Hepatocyte (in vitro differentiated cells): ENCODE results near the gene HBD. TPM values are rescaled to one million over a fixed set of nuclear protein-coding genes. Genes with fewer than 3 reads are reported as not detected.

ENCODE experiments used
- DNase-seq: peaks from one replicate; pipeline ENCODE4 v3.0.0-alpha.2; 2016; ENCODE audit warnings: low spot score
- H2AFZ ChIP-seq: fragments of 200-600 bp; sonication (generic); 2 replicates; pipeline ENCODE4 v1.6.0; 2016; ENCODE audit warnings: antibody characterized with exemption, mild to moderate bottlenecking
- H3K27ac ChIP-seq: fragments of 200-600 bp; sonication (generic); 2 replicates; pipeline ENCODE4 v1.5.1; 2016; ENCODE audit warnings: mild to moderate bottlenecking
- H3K27me3 ChIP-seq: fragments of 200-600 bp; sonication (generic); 2 replicates; pipeline ENCODE4 v1.6.1; 2016
- H3K36me3 ChIP-seq: fragments of 200-600 bp; sonication (generic); replicated peaks from 2 replicates; pipeline ENCODE4 v1.5.1; 2016; ENCODE audit warnings: low read depth; ENCODE audit not compliant: insufficient read depth
- H3K4me1 ChIP-seq: fragments of 200-600 bp; sonication (generic); 2 replicates; pipeline ENCODE4 v1.5.1; 2016; ENCODE audit warnings: mild to moderate bottlenecking, moderate library complexity; ENCODE audit not compliant: insufficient read depth
- H3K4me2 ChIP-seq: fragments of 200-600 bp; sonication (generic); 2 replicates; pipeline ENCODE4 v1.6.0; 2016
- H3K4me3 ChIP-seq: fragments of 200-600 bp; sonication (generic); 2 replicates; pipeline ENCODE4 v1.5.1; 2016; ENCODE audit warnings: mild to moderate bottlenecking
- H3K79me2 ChIP-seq: fragments of 200-600 bp; sonication (generic); 2 replicates; pipeline ENCODE4 v1.6.0; 2017; ENCODE audit warnings: mild to moderate bottlenecking
- H3K9me2 ChIP-seq: fragments of 200-600 bp; sonication (generic); replicated peaks from 2 replicates; pipeline ENCODE4 v1.6.0; 2017; ENCODE audit warnings: mild to moderate bottlenecking; ENCODE audit not compliant: insufficient read depth
- H3K9me3 ChIP-seq: fragments of 200-600 bp; sonication (generic); 2 replicates; pipeline ENCODE4 v1.5.1; 2016; ENCODE audit warnings: low read depth, mild to moderate bottlenecking
- H4K20me1 ChIP-seq: fragments of 200-600 bp; sonication (generic); 2 replicates; pipeline ENCODE4 v1.6.0; 2016; ENCODE audit warnings: mild to moderate bottlenecking; ENCODE audit not compliant: insufficient read depth, poor library complexity, severe bottlenecking
- EZH2 ChIP-seq: fragments of 200-600 bp; sonication (generic); IDR thresholded peaks from 2 replicates; pipeline ENCODE4 v1.6.1; 2016; ENCODE audit warnings: antibody characterized with exemption, mild to moderate bottlenecking, borderline replicate concordance
- EZH2phosphoT487 ChIP-seq: fragments of 200-600 bp; sonication (generic); IDR thresholded peaks from one replicate; pipeline ENCODE4 v1.6.1; 2018; ENCODE audit warnings: antibody characterized with exemption, mild to moderate bottlenecking, low read depth, moderate library complexity; ENCODE audit not compliant: unreplicated experiment, severe bottlenecking
- WGBS: methylation state at CpG from one replicate; pipeline ENCODE4 v1.1.6; 2016; ENCODE audit warnings: low lambda C conversion rate; ENCODE audit errors: missing lambda C conversion rate; 5-methylcytosine and 5-hydroxymethylcytosine counted together
- polyA plus RNA-seq: library from polyadenylated mRNA; unstranded; fragments of >200 nt; fragmentation: Nextera tagmentation; extraction: Ambion mirVana; gene quantifications from 2 replicates; pipeline ENCODE4 v1.2.1, GENCODE V29; 2016
- total RNA-seq: library from RNA; depleted of rRNA; stranded (reverse); fragments of >200 nt; gene quantifications from 2 replicates; pipeline ENCODE4 v1.2.3, GENCODE V29; 2014
- TF ChIP-seq, protein P1 (sequence below): fragments of 200-600 bp; sonication (generic); IDR thresholded peaks from 2 replicates; pipeline ENCODE4 v1.5.1; 2016; ENCODE audit warnings: antibody characterized with exemption, mild to moderate bottlenecking; ENCODE audit not compliant: poor library complexity

The HBD gene
- total and polyA plus RNA-seq, 2 experiments from 2014 or later, result not detected

DNA sequence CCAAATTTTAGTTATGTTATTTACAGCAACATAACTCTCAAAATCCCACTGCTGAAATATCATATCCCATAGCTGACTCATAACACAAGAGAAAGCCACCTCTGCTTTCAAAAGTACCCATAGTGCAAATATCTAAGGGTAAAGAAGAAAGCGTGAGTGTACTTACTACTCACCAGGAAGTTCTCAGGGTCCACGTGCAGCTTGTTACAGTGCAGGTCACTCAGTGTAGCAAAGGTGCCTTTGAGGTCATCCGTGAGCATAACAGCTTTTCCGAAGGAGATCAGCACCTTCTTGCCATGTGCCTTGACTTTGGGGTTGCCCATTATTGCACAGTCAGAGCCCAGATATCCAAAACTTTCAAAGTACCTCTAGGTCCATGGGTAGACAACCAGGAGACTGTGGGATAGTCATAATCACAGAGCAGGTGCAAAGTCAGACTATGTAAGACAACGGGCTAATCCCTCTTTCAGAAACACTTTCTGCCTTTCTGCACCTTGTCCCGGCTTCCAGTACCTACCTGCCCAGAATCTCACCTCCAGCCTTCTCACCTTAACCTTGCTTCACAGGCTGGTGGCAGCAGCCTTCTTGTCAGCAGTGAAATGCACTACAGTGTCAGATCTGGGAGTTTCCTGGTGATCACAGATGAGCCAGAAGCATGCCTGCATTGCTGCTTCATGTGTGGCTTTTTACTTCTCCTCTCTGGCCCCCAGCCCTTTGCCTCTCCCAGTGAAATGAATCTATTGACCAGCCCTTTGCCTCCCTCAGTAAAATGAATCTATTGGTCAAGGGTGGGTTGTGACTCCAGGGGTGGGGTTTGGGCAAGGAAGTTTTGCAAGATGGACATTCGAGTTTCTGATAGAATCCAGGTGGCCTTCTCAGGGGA is 8.9 kb upstream of the HBD start:
- TF ChIP-seq, protein P1, sequence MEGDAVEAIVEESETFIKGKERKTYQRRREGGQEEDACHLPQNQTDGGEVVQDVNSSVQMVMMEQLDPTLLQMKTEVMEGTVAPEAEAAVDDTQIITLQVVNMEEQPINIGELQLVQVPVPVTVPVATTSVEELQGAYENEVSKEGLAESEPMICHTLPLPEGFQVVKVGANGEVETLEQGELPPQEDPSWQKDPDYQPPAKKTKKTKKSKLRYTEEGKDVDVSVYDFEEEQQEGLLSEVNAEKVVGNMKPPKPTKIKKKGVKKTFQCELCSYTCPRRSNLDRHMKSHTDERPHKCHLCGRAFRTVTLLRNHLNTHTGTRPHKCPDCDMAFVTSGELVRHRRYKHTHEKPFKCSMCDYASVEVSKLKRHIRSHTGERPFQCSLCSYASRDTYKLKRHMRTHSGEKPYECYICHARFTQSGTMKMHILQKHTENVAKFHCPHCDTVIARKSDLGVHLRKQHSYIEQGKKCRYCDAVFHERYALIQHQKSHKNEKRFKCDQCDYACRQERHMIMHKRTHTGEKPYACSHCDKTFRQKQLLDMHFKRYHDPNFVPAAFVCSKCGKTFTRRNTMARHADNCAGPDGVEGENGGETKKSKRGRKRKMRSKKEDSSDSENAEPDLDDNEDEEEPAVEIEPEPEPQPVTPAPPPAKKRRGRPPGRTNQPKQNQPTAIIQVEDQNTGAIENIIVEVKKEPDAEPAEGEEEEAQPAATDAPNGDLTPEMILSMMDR, result no peak
- TF ChIP-seq EZH2phosphoT487, result no peak
- no peaks in the 10 kb centered on the region for H3K79me2 ChIP-seq
- no peaks in the 10 kb centered on the region for H4K20me1 ChIP-seq
- H3K4me2 ChIP-seq, result no peak overlapping the region
- WGBS, result 74% methylated on average over 7 of the region's 7 CpGs
- H3K9me3 ChIP-seq, result no peaks in the 10 kb centered on the region
- H3K27ac ChIP-seq, result no peak overlapping the region
- no peak for DNase-seq
- H3K4me1 ChIP-seq, result no peaks in the 10 kb centered on the region
- no peak overlapping the region for H2AFZ ChIP-seq
- H3K36me3 ChIP-seq, result no peaks in the 10 kb centered on the region
- H3K4me3 ChIP-seq, result no peak overlapping the region
- H3K27me3 ChIP-seq, result no peaks in the 10 kb centered on the region
- no peaks in the 10 kb centered on the region for H3K9me2 ChIP-seq

DNA sequence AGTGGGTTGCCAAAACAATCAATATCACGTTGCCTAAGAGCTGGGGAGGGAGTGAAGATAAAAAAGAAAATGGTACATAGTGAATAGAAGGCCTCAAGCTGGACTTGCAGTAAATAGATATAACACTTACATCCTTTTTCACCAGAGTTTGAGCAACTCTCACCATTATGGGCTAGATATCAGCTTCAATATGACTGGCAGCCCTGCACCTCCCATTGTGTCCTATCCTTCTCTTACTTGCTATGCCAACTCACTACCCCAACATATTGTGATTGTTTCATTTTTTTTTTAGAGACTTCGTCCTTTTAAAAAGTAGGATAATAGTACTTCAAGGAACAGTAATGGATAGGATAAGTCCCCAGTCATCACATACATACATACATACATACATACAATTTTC is 7.9 kb upstream of the HBD start:
- 88% methylated on average over 2 of the region's 2 CpGs for WGBS
- Histone ChIP-seq H3K36me3 (no peaks in the 10 kb centered on the region), H4K20me1 (no peaks in the 10 kb centered on the region), H3K9me2 (no peaks in the 10 kb centered on the region), H3K27me3 (no peaks in the 10 kb centered on the region), H3K79me2 (no peaks in the 10 kb centered on the region), H3K27ac (no peak overlapping the region), H3K9me3 (no peaks in the 10 kb centered on the region), H3K4me1 (no peaks in the 10 kb centered on the region), H3K4me3 (no peak overlapping the region), H3K4me2 (no peak overlapping the region), H2AFZ (no peak overlapping the region)
- TF ChIP-seq EZH2 (no peak), EZH2phosphoT487 (no peak)
- TF ChIP-seq, protein P1, result no peak
- no peak for DNase-seq

DNA sequence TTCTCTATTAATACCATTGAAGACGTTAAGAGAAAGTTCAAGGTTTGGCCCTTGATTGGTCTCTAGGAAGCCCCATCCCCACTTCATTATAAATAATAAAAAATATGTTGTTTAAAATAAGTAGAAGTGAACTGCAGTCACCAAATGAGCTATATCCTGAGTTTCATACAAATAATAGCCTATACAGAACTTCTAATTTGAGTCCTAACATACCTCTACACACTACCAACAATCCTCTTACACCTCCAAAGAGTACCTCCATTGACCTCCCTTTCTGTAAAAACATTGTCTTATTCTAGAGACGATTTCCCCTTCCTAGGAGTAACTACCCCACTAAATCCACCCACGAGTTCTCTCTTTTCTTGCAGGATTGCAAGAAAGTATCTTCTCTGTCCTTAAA is 7.2 kb upstream of the HBD start:
- no peak for DNase-seq
- WGBS, result 80% methylated on average over 3 of the region's 3 CpGs
- no peaks in the 10 kb centered on the region for H3K27me3 ChIP-seq
- no peaks in the 10 kb centered on the region for H3K36me3 ChIP-seq
- no peaks in the 10 kb centered on the region for H4K20me1 ChIP-seq
- H3K4me2 ChIP-seq, result no peak overlapping the region
- H3K4me1 ChIP-seq, result no peaks in the 10 kb centered on the region
- no peak overlapping the region for H2AFZ ChIP-seq
- no peaks in the 10 kb centered on the region for H3K79me2 ChIP-seq
- H3K9me2 ChIP-seq, result no peaks in the 10 kb centered on the region
- H3K27ac ChIP-seq, result no peak overlapping the region
- TF ChIP-seq EZH2 (no peak), EZH2phosphoT487 (no peak)
- TF ChIP-seq, protein P1, result no peak
- no peaks in the 10 kb centered on the region for H3K9me3 ChIP-seq
- H3K4me3 ChIP-seq, result no peak overlapping the region
